HG02870 (cell line): ENCODE measurements around the gene PAXIP1.

ENCODE experiments used
- ATAC-seq: cut with Tn5 transposase; IDR thresholded peaks from one replicate; pipeline ENCODE4 v1.9.1; 2021; ENCODE audit warnings: mild to moderate bottlenecking, moderate library complexity; ENCODE audit not compliant: unreplicated experiment

PAXIP1 gene

GRCh38 chr7:154996101-154996500 is 6.8 kb downstream of the PAXIP1 start:
- no peak for ATAC-seq

- no peak for ATAC-seq
Observed at GRCh38 chr7:154994996-154995395, 7.9 kb downstream of the PAXIP1 start.

- no peak for ATAC-seq
Observed at GRCh38 chr7:154990964-154991540, 11.9 kb downstream of the PAXIP1 start.

- ATAC-seq, result no peak
Observed at GRCh38 chr7:154987571-154987970, 15.4 kb downstream of the PAXIP1 start.

GRCh38 chr7:154986200-154986945 is 16.6 kb downstream of the PAXIP1 start:
- no peak for ATAC-seq

- ATAC-seq, result no peak
Observed at GRCh38 chr7:154985230-154985629, 17.7 kb downstream of the PAXIP1 start.

- ATAC-seq, result no peak
Observed at GRCh38 chr7:154984601-154985188, 18.2 kb downstream of the PAXIP1 start.

GRCh38 chr7:154978017-154978416 is 24.9 kb downstream of the PAXIP1 start:
- no peak for ATAC-seq

- no peak for ATAC-seq
Observed at GRCh38 chr7:154977250-154977649, 25.7 kb downstream of the PAXIP1 start.

- ATAC-seq, result no peak
Observed at GRCh38 chr7:154976844-154977243, 26.1 kb downstream of the PAXIP1 start.

- no peak for ATAC-seq
Observed at GRCh38 chr7:154975984-154976383, 26.9 kb downstream of the PAXIP1 start.

GRCh38 chr7:154973381-154973780 is 29.5 kb downstream of the PAXIP1 start:
- ATAC-seq, result no peak

- ATAC-seq, result no peak
Observed at GRCh38 chr7:154968336-154969001, 34.5 kb downstream of the PAXIP1 start.

- no peak for ATAC-seq
Observed at GRCh38 chr7:154967401-154967955, 35.4 kb downstream of the PAXIP1 start.

- ATAC-seq, result no peak
Observed at GRCh38 chr7:154965014-154965413, 37.9 kb downstream of the PAXIP1 start.

GRCh38 chr7:154960063-154960790 is 42.7 kb downstream of the PAXIP1 start:
- ATAC-seq, result no peak

GRCh38 chr7:154956427-154956826 is 46.5 kb downstream of the PAXIP1 start:
- ATAC-seq, result no peak

GRCh38 chr7:154953006-154953684 is 49.8 kb downstream of the PAXIP1 start:
- peak; percentile 57 for ATAC-seq

- ATAC-seq, result no peak
Observed at GRCh38 chr7:154950960-154951359, 52.0 kb downstream of the PAXIP1 start.

- no peak for ATAC-seq
Observed at GRCh38 chr7:154947604-154948003, 55.3 kb downstream of the PAXIP1 start.
